ENCODE results near the gene BORCS8.

- no peak for TF ChIP-seq CTCF (IDR thresholded peaks at IDR 0.05)
- TF ChIP-seq POLR2A (IDR thresholded peaks at IDR 0.05): no peak
Observed at GRCh38 chr19:19152668-19153384, 39.1 kb downstream of the BORCS8 start.

All from Peyer's patch (tissue), 4 donors.